ENCODE measurements around the gene CDKN2AIP. TPM values are rescaled to one million over a fixed set of nuclear protein-coding genes. Genes with fewer than 3 reads are reported as not detected.

The CDKN2AIP gene
- total RNA-seq, 1 experiment from 2014 or later = 24.0 TPM

DNA sequence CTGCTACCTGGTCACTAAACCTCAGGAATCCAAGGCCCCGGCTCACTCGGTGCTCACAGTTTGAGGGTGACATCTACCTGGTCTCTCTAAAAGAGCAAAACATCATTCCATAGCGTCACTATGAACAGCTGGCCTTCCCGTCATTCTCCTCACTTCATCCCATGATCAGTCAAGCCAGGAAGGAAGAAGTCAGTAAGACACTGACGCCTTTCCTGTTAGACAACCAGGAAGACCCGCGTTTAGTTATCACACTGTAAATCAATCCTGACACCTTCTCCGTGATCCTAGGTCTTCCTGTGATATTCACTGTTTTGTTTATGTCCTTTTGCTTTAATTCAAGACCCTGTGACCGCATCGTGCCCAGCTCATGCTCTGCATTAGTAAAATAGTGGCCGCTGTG lies 31.6 kb upstream of the CDKN2AIP start:
- Histone ChIP-seq H3K14ac (ENCODE audit: insufficient read depth, low read length) (no peak overlapping the region), H3K18ac (ENCODE audit: insufficient read length, low read depth, low read length) (no peak overlapping the region), H3K79me2 (ENCODE audit: insufficient read depth, low read length) (no peaks in the 10 kb centered on the region), H4K20me1 (ENCODE audit: control insufficient read depth, insufficient read depth, insufficient read length) (no peaks in the 10 kb centered on the region), H3K9ac (ENCODE audit: extremely low read depth, insufficient read length, low read length) (no peak overlapping the region), H3K27me3 (ENCODE audit: insufficient read depth, low read length) (no peaks in the 10 kb centered on the region), H2BK12ac (ENCODE audit: insufficient read length, low read depth, low read length) (no peak overlapping the region), H3K4ac (ENCODE audit: low read depth, low read length) (no peak overlapping the region), H3K79me1 (ENCODE audit: insufficient read depth, low read depth, low read length, poor library complexity, severe bottlenecking) (no peaks in the 10 kb centered on the region), H4K5ac (ENCODE audit: insufficient read length, low read depth, low read length) (no peak overlapping the region), H2BK5ac (ENCODE audit: insufficient read length, low read length) (no peak overlapping the region), H3K4me1 (ENCODE audit: insufficient read depth, low read length) (no peaks in the 10 kb centered on the region; the same call in 1 of the 2 replicates), H3K4me2 (ENCODE audit: insufficient read depth, insufficient read length, low read length) (no peak overlapping the region), H2BK120ac (ENCODE audit: low read depth, low read length, poor library complexity, severe bottlenecking) (no peak overlapping the region), H4K8ac (replicated peaks; ENCODE audit: insufficient read length, low read depth, low read length) (no peak overlapping the region), H3K23me2 (ENCODE audit: insufficient read length, low read depth, low read length, poor library complexity, severe bottlenecking) (no peaks in the 10 kb centered on the region), H3T11ph (ENCODE audit: low read length) (no peak overlapping the region), H3K23ac (ENCODE audit: insufficient read length, low read depth, low read length) (no peak overlapping the region), H2AFZ (ENCODE audit: low read length) (no peak overlapping the region), H2BK20ac (ENCODE audit: low read depth, low read length, poor library complexity, severe bottlenecking) (no peak overlapping the region), H4K91ac (ENCODE audit: insufficient read length, low read depth, low read length) (no peak overlapping the region), H3K27ac (ENCODE audit: insufficient read length, low read depth, low read length) (no peak overlapping the region), H3K9me3 (ENCODE audit: control insufficient read depth, low read depth, low read length) (no peaks in the 10 kb centered on the region), H3K56ac (ENCODE audit: insufficient read length, low read depth, low read length) (no peak overlapping the region), H2AK5ac (ENCODE audit: insufficient read length, low read length) (no peak overlapping the region), H2BK15ac (ENCODE audit: low read depth, low read length) (no peak overlapping the region)
- no CpG with 5 or more reads among the region's 11 CpGs for WGBS (ENCODE audit: extremely low coverage, insufficient read length, low lambda C conversion rate)
- no peaks in the 10 kb centered on the region for H3K36me3 Mint-ChIP-seq (ENCODE audit: insufficient read depth in 1 of 3, low read depth in 3 of 3)
- TF ChIP-seq, protein P1, sequence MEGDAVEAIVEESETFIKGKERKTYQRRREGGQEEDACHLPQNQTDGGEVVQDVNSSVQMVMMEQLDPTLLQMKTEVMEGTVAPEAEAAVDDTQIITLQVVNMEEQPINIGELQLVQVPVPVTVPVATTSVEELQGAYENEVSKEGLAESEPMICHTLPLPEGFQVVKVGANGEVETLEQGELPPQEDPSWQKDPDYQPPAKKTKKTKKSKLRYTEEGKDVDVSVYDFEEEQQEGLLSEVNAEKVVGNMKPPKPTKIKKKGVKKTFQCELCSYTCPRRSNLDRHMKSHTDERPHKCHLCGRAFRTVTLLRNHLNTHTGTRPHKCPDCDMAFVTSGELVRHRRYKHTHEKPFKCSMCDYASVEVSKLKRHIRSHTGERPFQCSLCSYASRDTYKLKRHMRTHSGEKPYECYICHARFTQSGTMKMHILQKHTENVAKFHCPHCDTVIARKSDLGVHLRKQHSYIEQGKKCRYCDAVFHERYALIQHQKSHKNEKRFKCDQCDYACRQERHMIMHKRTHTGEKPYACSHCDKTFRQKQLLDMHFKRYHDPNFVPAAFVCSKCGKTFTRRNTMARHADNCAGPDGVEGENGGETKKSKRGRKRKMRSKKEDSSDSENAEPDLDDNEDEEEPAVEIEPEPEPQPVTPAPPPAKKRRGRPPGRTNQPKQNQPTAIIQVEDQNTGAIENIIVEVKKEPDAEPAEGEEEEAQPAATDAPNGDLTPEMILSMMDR (conservative IDR thresholded peaks at IDR 0.05) = no peak
- H3K4me1 Mint-ChIP-seq = peaks cover 3 to 11% of the 10 kb centered on the region in 2 experiments
- no peaks in the 10 kb centered on the region; the same call in 1 of the 2 replicates for H3K27me3 Mint-ChIP-seq (ENCODE audit: low read depth)
- H3K4me3 Mint-ChIP-seq = no peak overlapping the region
- no peak for DNase-seq
- H3K27ac Mint-ChIP-seq = no peak overlapping the region
- no peaks in the 10 kb centered on the region for H3K9me3 Mint-ChIP-seq

All from H9 (cell line).